Calu3 (cell line): Measurements from ENCODE around the gene SLC22A17. TPM values are rescaled to one million over a fixed set of nuclear protein-coding genes. Genes with fewer than 3 reads are reported as not detected.
A peak's percentile ranks its signal among the peaks of the same experiment; 100 is the strongest.

Experiments
- BruUV-seq: library from RNA; stranded (reverse); fragments of 400-500 nt; replicated peaks from 2 replicates; lab custom pipeline; 2021; lab: Mats Ljungman, UMichigan
- CTCF ChIA-PET: fragments of 300-600 bp; sonication (Branson Sonifier 250); formaldehyde crosslinking; loops from one replicate; lab custom pipeline; 2022; ENCODE audit warnings: antibody characterized with exemption; lab: Charles Lee
- DNase-seq: peaks from one replicate; pipeline ENCODE4 v3.0.0; 2022
- H3K27ac Mint-ChIP-seq: one replicate; pipeline ENCODE4 v1.8.0; 2022; ENCODE audit warnings: mixed read lengths; ENCODE audit not compliant: unreplicated experiment
- H3K27me3 Mint-ChIP-seq: one replicate; pipeline ENCODE4 v1.8.0; 2022; ENCODE audit warnings: mixed read lengths; ENCODE audit not compliant: unreplicated experiment
- H3K36me3 Mint-ChIP-seq: one replicate; pipeline ENCODE4 v1.8.0; 2022; ENCODE audit warnings: mild to moderate bottlenecking, moderate library complexity, mixed read lengths; ENCODE audit not compliant: insufficient read depth, unreplicated experiment
- H3K4me1 Mint-ChIP-seq: one replicate; pipeline ENCODE4 v1.8.0; 2022; ENCODE audit warnings: mild to moderate bottlenecking, low read depth, mixed read lengths; ENCODE audit not compliant: unreplicated experiment
- H3K4me3 Mint-ChIP-seq: one replicate; pipeline ENCODE4 v1.8.0; 2022; ENCODE audit warnings: mild to moderate bottlenecking, low read depth, moderate library complexity, mixed read lengths; ENCODE audit not compliant: unreplicated experiment
- H3K9me3 Mint-ChIP-seq: one replicate; pipeline ENCODE4 v1.8.0; 2022; ENCODE audit warnings: low read depth, mixed read lengths; ENCODE audit not compliant: unreplicated experiment
- intact Hi-C: fragments of 100-400 bp; cut with micrococcal nuclease; formaldehyde crosslinking; loops from one replicate; pipeline ENCODE4 v1.10.0; 2022; ENCODE audit not compliant: unreplicated experiment
- total RNA-seq: library from RNA; stranded (reverse); gene quantifications from 2 replicates; pipeline ENCODE4 v1.2.3, GENCODE V29; 2022
- TF ChIP-seq, protein P1 (sequence below): fragments of 200-600 bp; IDR thresholded peaks from one replicate; pipeline ENCODE4 v1.8.0; 2022; ENCODE audit warnings: antibody characterized with exemption; ENCODE audit not compliant: unreplicated experiment

SLC22A17 gene
- total RNA-seq, 1 experiment from 2014 or later, result 0.61 TPM

DNA sequence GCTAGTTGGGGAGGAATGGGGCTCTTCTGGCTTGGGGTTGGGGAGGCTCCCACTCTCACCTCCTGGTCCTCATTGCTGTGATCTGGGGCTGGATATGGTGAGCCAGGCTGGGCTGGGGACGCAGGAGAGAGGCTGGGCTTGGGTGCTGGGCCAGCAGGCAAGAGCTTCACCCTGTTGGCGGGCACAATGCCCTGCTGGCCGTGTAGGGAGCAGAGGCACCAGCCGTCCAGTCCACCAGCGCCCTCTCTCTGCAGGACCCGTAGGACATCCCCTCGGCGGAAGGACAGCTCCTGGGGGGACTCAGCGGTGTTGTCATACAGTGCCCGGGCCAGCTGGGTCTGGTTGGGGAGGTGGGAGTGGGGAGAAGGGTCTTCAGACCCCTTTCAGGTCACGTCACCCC, 7.8 kb upstream of the SLC22A17 start:
- no peak overlapping the region for H3K4me3 Mint-ChIP-seq
- TF ChIP-seq, protein P1, sequence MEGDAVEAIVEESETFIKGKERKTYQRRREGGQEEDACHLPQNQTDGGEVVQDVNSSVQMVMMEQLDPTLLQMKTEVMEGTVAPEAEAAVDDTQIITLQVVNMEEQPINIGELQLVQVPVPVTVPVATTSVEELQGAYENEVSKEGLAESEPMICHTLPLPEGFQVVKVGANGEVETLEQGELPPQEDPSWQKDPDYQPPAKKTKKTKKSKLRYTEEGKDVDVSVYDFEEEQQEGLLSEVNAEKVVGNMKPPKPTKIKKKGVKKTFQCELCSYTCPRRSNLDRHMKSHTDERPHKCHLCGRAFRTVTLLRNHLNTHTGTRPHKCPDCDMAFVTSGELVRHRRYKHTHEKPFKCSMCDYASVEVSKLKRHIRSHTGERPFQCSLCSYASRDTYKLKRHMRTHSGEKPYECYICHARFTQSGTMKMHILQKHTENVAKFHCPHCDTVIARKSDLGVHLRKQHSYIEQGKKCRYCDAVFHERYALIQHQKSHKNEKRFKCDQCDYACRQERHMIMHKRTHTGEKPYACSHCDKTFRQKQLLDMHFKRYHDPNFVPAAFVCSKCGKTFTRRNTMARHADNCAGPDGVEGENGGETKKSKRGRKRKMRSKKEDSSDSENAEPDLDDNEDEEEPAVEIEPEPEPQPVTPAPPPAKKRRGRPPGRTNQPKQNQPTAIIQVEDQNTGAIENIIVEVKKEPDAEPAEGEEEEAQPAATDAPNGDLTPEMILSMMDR, result no peak
- H3K27me3 Mint-ChIP-seq, result peaks cover 86% of the 10 kb centered on the region
- no peaks in the 10 kb centered on the region for H3K36me3 Mint-ChIP-seq
- no peak overlapping the region for H3K27ac Mint-ChIP-seq
- intact Hi-C loops, result no loop called here
- CTCF ChIA-PET, result interaction anchor here (0.9 to 1.0 kb wide), 2 partner anchors 20 to 28 kb away, joined by 3 read pairs; no protein-coding TSS in a partner anchor
- H3K4me1 Mint-ChIP-seq, result no peaks in the 10 kb centered on the region
- H3K9me3 Mint-ChIP-seq, result no peaks in the 10 kb centered on the region
- peak; percentile 13 for DNase-seq
- no TSS peak for BruUV-seq

DNA sequence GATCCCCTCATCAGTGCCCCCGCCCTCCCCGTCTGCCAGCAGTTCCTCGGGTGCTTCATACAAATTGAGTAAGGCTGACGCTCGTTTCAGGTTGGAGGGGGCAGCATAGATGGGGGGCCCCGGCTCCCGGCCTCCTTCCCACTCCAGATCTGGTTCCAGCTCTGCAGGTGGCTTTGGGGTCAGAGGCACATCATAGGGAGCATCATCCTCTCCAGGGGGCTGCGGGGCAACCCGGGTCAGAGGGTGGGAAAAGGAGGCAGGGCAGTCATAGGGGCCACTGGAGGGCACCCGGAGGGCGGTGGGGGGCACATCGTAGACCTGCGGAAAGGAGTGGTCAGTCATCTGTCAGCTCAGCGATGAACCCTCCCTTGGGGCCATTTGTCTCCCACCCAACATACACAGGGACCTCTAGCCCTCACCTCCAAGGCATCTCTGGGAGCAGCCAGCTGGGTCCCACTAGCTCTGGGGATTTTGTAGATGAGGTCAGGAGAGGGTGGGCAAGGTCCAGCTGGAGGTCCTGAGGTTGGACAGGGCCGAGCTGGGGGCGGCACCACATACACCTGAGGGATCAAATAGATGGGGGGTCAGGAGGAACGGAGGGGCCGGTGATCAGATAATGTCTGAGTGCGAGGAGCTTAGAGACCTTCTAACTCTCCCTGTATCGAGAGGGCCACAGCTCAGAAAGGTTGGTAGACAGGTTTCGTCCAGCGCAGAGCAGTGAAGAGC, 7.2 kb upstream of the SLC22A17 start:
- intact Hi-C loops, result no loop called here

DNA sequence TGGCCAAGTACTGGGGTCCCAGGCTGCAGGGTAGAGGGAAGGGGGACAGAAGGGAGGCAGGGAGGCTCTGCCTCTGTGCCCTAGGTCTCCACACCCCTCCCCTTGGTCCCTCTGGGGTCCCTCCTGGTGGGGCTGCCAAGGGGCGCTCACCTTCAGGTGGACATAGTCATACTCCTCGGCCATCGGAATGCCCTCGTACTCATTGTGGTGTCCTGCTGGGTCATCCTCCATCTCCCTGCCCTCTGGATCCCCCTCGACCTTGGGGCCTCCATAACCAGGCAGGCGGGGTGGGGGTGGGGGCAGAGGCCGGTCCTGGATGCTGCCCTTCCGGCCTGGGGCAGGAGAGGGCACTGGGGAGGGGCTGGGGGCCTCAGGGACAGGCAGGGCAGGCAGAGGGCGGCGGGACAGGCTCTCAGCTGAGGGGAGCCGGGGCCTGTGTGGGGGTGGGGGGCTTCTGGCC, 6.5 kb upstream of the SLC22A17 start:
- Mint-ChIP-seq H3K27me3 (peaks cover 87% of the 10 kb centered on the region), H3K4me1 (no peaks in the 10 kb centered on the region), H3K4me3 (no peak overlapping the region), H3K9me3 (no peaks in the 10 kb centered on the region), H3K36me3 (no peaks in the 10 kb centered on the region), H3K27ac (no peak overlapping the region)
- TF ChIP-seq, protein P1, result no peak
- CTCF ChIA-PET, result no interaction called here
- no TSS peak for BruUV-seq
- intact Hi-C loops, result no loop called here
- no peak for DNase-seq

More for the DNA sequence above, 7.2 kb upstream of the SLC22A17 start:
- CTCF ChIA-PET, result interaction anchor here (0.9 to 1.0 kb wide), 2 partner anchors 20 to 27 kb away, joined by 3 read pairs; no protein-coding TSS in a partner anchor
- no peak for DNase-seq
- Mint-ChIP-seq H3K36me3 (no peaks in the 10 kb centered on the region), H3K27me3 (peaks cover 87% of the 10 kb centered on the region), H3K4me3 (no peak overlapping the region), H3K27ac (no peak overlapping the region), H3K4me1 (no peaks in the 10 kb centered on the region), H3K9me3 (no peaks in the 10 kb centered on the region)
- TF ChIP-seq, protein P1, result no peak
- no TSS peak for BruUV-seq

DNA sequence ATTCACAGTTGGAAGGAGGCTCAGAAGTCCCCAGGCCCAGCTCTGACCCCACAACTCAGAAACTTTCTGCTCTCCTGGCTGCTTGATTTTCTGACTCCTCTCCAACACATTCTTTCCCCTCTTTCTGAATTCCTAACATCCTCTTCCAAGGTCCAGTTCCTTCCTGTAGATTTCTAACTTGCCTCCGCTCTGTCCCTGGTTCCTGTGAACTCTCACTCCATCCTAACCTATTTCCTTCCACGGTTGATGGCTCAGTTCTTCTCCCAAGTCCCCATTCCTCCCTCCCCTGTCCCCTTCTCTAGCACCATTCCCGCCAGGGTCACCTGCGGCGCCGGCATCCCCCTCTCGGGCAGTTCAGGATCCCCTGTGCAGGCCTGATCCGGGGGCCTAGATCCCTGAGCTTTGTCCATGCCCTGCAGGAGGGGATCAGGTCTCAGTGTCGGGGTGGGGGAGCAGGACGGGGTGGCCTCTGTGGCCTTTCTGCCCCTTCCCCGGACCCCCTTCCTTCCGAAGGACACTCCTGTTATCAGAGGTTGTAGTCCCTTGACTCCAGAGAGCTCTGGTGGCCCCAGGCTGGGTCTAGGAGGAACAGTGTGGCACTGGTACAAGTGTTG, 6.0 kb upstream of the SLC22A17 start:
- no peak for DNase-seq
- no peaks in the 10 kb centered on the region for H3K4me1 Mint-ChIP-seq
- peaks cover 87% of the 10 kb centered on the region for H3K27me3 Mint-ChIP-seq
- CTCF ChIA-PET, result no interaction called here
- H3K36me3 Mint-ChIP-seq, result no peaks in the 10 kb centered on the region
- H3K4me3 Mint-ChIP-seq, result no peak overlapping the region
- no peaks in the 10 kb centered on the region for H3K9me3 Mint-ChIP-seq
- intact Hi-C loops, result no loop called here
- no peak overlapping the region for H3K27ac Mint-ChIP-seq
- TF ChIP-seq, protein P1, result no peak
- BruUV-seq, result no TSS peak
